HG03457 (cell line): ENCODE measurements around the gene TMEM14A.
"Not testable (repeated sequence)": the region's sequence is repeated elsewhere in the genome, so short reads cannot be mapped to it uniquely, and the experiment has no call there.

Source experiments
- ATAC-seq: cut with Tn5 transposase; IDR thresholded peaks from one replicate; pipeline ENCODE4 v1.9.1; 2021; ENCODE audit warnings: moderate number of reproducible peaks; ENCODE audit not compliant: unreplicated experiment

The TMEM14A gene

DNA sequence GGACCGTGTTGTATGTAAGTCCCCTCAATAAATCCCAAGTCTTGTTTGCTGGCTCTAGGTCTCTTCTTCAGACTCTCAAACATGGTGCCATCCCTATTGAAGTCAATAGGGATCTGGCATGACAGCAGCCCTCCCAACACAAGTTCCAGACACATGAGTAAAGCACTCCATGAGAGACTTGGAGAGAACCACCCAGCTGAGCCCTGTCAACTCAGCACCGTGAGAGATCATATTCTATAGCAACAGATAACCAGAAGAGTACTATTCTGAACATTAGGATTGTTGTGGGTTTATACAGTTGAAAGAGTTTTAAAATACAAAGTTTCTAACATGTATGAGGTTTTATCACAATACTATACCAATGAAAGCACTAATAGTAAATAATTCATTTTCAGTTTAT lies 23.5 kb downstream of the TMEM14A start:
- no peak for ATAC-seq

- ATAC-seq, result no peak
These were observed 25.5 kb downstream of the TMEM14A start for GRCh38 chr6:52696418-52696817.

DNA sequence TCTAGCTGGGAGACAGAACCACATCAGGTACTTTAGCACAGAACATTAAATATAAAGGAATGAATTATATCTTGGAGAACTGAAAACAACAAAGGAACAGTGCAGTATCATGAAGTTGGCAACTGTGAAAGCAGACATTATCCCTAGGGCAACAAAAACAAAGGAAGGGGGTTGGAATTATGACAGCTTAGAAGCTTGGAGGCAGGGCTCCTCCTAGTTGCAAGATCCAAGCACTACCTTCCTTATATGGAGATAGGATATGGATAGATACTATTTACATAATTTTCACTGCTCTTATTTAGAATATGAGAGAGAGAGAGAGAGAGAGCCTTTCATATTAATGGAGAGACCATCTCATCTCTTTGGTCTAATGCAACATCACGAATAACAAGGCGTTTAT lies 27.0 kb downstream of the TMEM14A start:
- no peak for ATAC-seq

DNA sequence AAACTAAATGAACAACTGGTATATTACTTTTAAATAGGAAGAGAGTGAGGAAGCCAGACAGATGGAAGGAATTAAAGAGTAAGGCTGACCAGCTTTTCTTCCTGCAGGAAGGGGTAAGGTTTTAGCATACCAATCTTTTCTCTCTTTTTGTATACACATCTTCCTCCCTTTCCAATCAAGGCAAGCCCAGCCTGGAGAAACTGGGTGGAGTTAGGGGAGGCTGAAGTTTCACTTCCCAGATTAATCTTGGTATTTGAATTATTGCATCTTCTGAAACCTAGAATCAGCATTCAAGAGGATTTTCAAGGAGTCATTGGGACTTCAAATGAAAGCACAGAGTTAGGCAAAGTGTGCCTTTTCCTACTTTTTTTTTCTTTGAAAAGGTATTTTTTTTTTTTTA lies 33.1 kb downstream of the TMEM14A start:
- ATAC-seq, result no peak

DNA sequence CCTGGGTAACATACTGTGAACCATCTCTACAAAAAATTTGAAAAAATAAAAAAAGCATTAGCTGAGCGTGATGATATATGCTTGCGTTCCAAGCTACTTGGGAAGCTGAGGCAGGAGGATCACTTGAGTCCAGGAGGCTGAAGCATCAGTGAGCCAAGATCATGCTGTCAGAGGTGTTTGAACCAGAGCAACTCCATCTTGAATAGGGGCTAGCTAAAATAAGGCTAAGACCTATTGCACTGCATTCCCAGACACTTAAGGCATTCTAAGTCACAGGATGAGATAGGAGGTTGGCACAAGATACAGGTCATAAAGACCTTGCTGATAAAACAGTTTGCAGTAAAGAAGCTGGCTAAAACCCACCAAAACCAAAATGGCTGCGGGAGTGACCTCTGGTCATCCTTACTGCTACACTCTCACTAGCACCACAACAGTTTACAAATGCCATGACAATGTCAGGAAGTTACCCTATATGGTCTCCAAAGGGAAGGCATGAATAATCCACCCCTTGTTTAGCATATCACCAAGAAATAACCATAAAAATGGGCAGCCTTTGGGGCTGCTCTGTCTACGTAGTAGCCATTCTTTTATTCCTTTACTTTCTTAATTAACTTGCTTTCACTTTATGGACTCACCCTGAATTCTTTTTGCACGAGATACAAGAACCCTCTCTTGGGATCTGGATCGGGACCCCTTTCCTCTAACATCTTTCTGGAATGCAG lies 34.0 kb downstream of the TMEM14A start:
- not testable (repeated sequence) for ATAC-seq

GRCh38 chr6:52706001-52706400 lies 35.1 kb downstream of the TMEM14A start:
- no peak for ATAC-seq

- no peak for ATAC-seq
These were observed 37.2 kb downstream of the TMEM14A start for GRCh38 chr6:52707963-52708680.

DNA sequence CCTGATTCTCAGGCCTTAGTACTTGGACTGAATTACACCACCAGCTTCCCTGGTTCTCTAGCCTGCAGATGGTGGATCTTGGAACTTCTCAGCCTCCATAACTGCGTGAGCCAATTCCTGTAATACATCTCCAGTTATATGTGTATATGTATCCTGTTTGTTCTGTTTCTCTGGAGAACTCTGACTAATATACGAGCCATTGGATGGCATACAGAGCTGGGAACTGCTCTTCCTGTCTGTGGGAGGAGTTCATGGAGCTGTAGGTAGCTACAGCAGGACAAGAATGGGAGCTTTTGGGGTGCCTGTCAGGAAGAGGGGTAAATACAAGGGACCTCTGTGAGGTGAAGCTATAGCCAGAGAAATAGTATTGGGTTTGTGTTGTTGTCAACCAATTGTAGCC lies 41.2 kb downstream of the TMEM14A start:
- ATAC-seq, result no peak

DNA sequence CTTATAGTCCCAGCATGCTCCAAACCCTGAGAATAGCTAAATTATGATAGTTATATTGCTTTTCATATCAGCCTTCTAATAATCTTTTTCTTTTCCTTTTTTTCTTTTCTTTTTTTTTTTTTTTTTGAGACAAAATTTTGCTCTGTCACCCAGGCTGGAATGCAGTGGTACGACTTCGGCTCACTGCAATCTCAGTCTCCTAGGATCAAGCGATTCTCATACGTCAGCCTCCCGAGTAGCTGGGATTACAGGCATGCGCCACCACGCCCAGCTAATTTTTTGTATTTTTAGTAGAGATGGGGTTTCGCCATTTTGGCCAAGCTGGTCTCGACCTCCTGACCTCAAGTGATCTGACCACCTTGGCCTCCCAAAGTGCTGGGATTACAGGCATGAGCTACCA lies 43.8 kb downstream of the TMEM14A start:
- not testable (repeated sequence) for ATAC-seq

DNA sequence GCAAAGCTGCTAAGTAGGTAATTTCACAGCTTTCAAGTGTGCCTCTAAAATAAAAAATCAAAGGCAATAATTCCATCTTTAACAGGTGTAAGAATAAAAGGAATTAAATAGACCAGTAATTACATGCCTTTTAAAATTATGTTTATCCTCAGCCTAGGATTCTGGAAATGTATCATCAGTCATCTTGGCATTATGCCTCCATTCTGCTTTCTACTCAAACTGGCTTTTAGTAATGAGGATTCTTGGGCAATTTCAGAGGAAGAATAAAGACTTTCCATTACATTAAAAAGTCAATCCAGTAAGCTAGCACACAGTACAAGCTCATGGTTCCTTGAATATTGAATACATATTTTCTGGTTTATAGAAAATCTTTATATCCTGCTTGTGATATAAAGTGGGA lies 47.6 kb downstream of the TMEM14A start:
- ATAC-seq, result no peak

DNA sequence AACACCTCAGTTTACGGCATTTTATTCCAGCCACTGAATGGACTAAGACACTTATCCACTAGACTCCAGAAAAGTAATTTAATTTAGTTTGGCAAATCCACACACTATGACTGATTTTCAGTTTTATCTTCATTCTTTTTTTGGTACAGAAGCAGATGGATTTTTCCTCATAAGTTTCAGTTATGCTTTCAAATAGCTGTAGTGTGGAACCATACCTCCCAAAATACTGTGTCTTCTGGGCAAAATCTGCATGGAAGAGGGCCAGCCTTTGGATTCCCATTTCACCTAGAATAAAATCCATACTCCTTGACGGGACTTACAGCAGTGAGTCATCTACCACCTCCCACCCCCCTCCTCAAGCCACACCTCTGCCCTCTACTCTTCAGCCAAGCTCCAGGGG lies 49.4 kb downstream of the TMEM14A start:
- no peak for ATAC-seq

DNA sequence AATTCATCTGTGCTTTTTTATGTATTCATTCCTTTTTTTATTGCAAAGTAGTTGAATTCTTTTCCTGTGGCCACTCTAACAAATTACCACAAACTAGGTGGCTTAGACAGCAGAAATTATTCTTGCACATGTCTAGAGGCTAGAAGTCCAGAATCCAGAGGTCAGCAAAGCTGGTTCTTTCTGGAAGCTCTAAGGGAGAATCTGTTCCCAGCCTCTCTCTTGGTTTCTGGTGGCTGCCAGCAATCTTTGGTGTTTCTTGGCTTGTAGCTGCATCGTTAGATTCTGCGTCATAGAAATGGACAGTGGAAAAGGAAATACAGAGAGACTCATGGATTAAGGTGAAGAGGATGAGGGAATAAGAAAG lies 53.1 kb downstream of the TMEM14A start:
- no peak for ATAC-seq

DNA sequence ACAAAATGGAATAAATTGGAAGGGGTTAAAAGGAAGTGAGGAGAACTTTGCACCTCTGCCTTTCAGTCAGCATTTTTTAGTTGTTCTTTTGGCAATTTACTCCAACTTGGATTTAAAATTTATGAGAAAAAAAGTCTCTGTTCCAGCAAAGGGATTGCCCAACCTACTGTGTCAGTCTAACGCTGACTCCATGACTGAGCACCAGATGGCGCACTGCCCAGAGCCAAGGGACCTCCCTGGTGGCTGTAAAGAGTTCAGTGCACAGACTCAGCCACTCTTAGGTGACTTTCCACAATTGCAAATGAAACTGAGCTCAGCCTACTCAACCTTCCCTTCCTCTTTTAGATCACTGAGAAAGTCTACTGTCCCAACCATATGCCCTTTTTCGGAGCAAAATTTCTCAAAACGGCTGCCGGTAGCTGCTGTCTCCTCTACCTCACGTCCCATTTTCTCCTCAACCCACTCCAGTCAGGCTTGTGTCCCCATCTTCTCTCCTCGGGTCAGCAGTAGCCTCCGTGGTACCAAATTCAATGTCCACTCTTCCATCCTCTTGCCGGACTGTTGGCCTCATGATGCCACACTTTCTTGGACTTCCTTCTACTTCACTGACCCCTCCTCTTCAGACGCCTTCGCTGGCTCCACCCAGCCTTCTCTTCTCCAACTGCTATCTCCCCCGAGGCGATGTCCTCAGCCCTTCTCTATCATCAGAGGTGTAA lies 53.7 kb downstream of the TMEM14A start:
- ATAC-seq, result peak; percentile 96

DNA sequence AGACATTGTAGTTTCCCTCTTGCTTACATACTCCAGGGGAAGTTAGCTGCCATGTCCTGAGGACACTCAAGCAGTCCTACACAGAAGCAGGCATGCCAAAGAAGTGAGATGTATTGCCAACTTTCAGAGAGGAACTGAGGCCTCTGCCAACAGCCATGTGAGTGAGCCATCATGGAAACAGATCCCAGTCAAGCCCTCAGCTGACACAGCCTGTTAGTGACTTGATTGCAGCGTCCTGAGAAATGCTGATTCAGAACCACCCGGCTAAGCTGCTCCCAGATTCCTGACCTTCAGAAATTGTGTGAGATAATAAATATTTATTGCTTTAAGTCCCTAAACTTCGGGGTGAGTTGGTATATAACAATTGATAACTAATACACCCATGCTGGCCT lies 54.2 kb downstream of the TMEM14A start:
- no peak for ATAC-seq

GRCh38 chr6:52725535-52726192 lies 54.8 kb downstream of the TMEM14A start:
- no peak for ATAC-seq

DNA sequence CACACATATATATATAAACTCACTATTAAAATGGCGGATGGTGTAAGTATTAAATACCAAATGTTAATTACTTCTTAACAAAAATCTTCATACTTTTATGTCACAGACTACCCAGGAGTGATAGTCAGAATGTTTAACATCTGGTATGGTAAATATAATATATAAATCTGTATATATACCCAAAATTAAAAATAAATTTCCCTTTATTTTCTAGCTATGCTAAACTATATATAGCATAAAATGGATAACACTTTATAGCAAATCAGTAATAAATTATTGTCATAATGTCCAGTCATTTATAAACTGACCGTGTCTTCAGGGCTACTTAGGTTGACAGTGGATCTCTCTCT lies 55.3 kb downstream of the TMEM14A start:
- no peak for ATAC-seq

GRCh38 chr6:52726741-52727535 lies 56.0 kb downstream of the TMEM14A start:
- ATAC-seq, result no peak

DNA sequence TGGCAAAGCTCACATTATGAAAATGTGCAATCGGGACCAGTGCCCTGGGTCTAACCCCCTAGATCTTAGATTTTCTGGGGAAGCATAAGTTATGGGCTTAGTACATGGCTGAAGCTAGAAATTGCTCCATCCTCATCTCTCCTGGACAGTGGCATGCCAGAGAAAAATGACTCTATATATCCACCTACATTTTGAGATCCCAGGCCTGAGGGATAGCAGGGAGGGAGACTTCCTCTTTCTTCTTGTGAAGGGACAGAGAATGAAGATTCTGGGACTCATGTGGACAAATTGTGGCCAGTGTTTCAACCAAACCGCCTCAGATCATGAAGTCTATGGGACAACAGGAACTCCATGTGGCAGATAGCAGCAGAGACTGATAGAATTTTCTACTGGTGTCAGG lies 57.0 kb downstream of the TMEM14A start:
- ATAC-seq, result no peak

- ATAC-seq, result no peak
These were observed 57.5 kb downstream of the TMEM14A start for GRCh38 chr6:52728394-52728793.

- ATAC-seq, result no peak
These were observed 58.7 kb downstream of the TMEM14A start for GRCh38 chr6:52729576-52729975.

DNA sequence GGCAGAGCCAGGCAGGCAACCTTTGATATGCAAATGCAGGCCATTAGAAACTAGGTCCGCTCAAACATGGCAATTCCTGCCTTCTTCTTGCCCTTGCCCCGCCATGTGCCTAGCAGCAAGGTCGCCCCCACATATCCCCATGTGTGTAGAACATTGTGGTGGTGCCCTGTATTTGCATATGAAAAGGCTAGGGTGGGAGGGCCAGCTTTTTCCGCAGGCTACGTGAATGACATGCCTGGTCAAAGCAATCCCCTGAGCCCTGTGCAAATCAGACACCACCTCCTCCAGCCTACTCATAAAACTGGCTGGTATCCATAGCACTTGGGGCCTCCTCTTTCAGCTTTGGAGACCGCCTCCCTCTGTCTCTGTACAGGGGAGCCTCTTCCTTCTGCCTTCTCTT lies 60.8 kb downstream of the TMEM14A start:
- no peak for ATAC-seq
